Stomach (tissue), 19 donors: Measurements from ENCODE around the gene CLNS1A. TPM values are rescaled to one million over a fixed set of nuclear protein-coding genes. Genes with fewer than 3 reads are reported as not detected.

Experiments
- DNase-seq, 2 donors: peaks; one replicate each; pipeline versions ENCODE4 v3.0.0 to v3.0.0-alpha.2; 2013 to 2019
- H3K27ac ChIP-seq, 5 donors: fragments of 200-600 bp in 4 of 5; sonication (generic) in 4 of 5; one replicate each; pipeline ENCODE4 v1.5.1; 2013 to 2019; ENCODE audit warnings: mild to moderate bottlenecking in 1 of 5, moderate library complexity in 1 of 5
- H3K27me3 ChIP-seq, 3 donors: fragments of 200-600 bp; sonication (generic); one replicate each; pipeline ENCODE4 v1.5.1; 2017 to 2019; ENCODE audit warnings: mixed run types in 1 of 3
- H3K36me3 ChIP-seq, 4 donors: fragments of 200-600 bp; sonication (generic); 1 replicate in 3 of 4; 2 replicates in 1 of 4; pipeline ENCODE4 v1.5.1; 2016 to 2019
- H3K4me1 ChIP-seq, 4 donors: fragments of 200-600 bp; sonication (generic); one replicate each; pipeline ENCODE4 v1.5.1; 2016 to 2019
- H3K4me3 ChIP-seq, 4 donors: fragments of 200-600 bp; sonication (generic) in 3 of 4; one replicate each; pipeline ENCODE4 v1.5.1; 2016 to 2019; ENCODE audit warnings: mild to moderate bottlenecking in 1 of 4
- H3K9me3 ChIP-seq, 4 donors: fragments of 200-600 bp; sonication (generic); one replicate each; pipeline ENCODE4 v1.5.1; 2016 to 2019
- EP300 ChIP-seq: sonication (generic); formaldehyde crosslinking; IDR thresholded peaks from one replicate; pipeline ENCODE4 v1.6.1; 2017; ENCODE audit warnings: antibody characterized with exemption
- POLR2A ChIP-seq, 4 donors: fragments of 450-650 bp; IDR thresholded peaks; one replicate each; pipeline ENCODE4 v1.6.1; 2016; ENCODE audit warnings: antibody characterized with exemption in 4 of 4, control low read depth in 2 of 4, mild to moderate bottlenecking in 1 of 4, moderate library complexity in 1 of 4
- POLR2AphosphoS5 ChIP-seq, 3 donors: sonication (generic); formaldehyde crosslinking; IDR thresholded peaks; one replicate each; pipeline ENCODE4 v1.6.1; 2016; ENCODE audit warnings: antibody characterized with exemption in 3 of 3
- WGBS, 5 donors: extraction: QIAGEN DNeasy Blood & Tissue Kit in 3 of 5; methylation state at CpG; one replicate each; pipeline versions ENCODE4 v1.1.5 to v1.1.7; 2013 to 2018; 5-methylcytosine and 5-hydroxymethylcytosine counted together
- intact Hi-C: fragments of 100-400 bp; cut with DNase I; formaldehyde crosslinking; loops from one replicate; pipeline ENCODE4 v1.15.1; 2023; ENCODE audit warnings: low total_unique reads
- long read RNA-seq, 10 donors: transcript quantifications; one replicate each; lab custom pipeline, GENCODE V29; 2026
- polyA plus RNA-seq, 3 donors: library from polyadenylated mRNA; stranded (reverse); fragments of 200-250 nt; gene quantifications; one replicate each; pipeline ENCODE4 v1.2.3, GENCODE V29; 2013
- total RNA-seq, 5 donors: library from RNA; depleted of rRNA; stranded (reverse); fragments of >200 nt; gene quantifications; one replicate each; pipeline versions ENCODE4 v1.1.0 to v1.2.3, GENCODE V29; 2014 to 2016
- TF ChIP-seq, protein P1 (sequence below), 7 experiments: fragments of 450-650 bp in 4 of 7; fragments of 200-600 bp in 3 of 7; sonication (generic) in 3 of 7; IDR thresholded peaks; one replicate each; pipeline ENCODE4 v1.5.1; 2016 to 2019; ENCODE audit warnings: antibody characterized with exemption in 7 of 7, control low read depth in 2 of 7, mild to moderate bottlenecking in 1 of 7
- donor health status: healthy with polysubstance abuse.
- donor health status: Bipolar disorder and iron deficiency.
- donor health status: healthy.

Gene CLNS1A
- total RNA-seq (10 to 100 TPM; 37.8 to 98.6 (median 81.1) TPM), polyA plus RNA-seq (10 to 100 TPM; 78.4 to 92.9 (median 80.9) TPM)
- long read RNA-seq, donor 1, transcript CLNS1A-204 (7 exons, 2,993 nt), result major isoform, 8 of 22 reads
- long read RNA-seq, donor 1, partial matches to known transcripts, result 14 of 22 reads
- long read RNA-seq, donor 1, other reads (novel, unspliced or antisense), result 0 of 22 reads
- long read RNA-seq, donor 2, transcript CLNS1A-204 (7 exons, 2,993 nt), result major isoform, 24 of 42 reads
- long read RNA-seq, donor 2, partial matches to known transcripts, result 17 of 42 reads
- long read RNA-seq, donor 2, other reads (novel, unspliced or antisense), result 0 of 42 reads
- long read RNA-seq, donor 3, transcript CLNS1A-204 (7 exons, 2,993 nt), result major isoform, 18 of 33 reads
- long read RNA-seq, donor 3, partial matches to known transcripts, result 15 of 33 reads
- long read RNA-seq, donor 3, other reads (novel, unspliced or antisense), result 0 of 33 reads
- long read RNA-seq, donor 4, partial matches to known transcripts, result 0 of 3 reads
- long read RNA-seq, donor 4, other reads (novel, unspliced or antisense), result 0 of 3 reads
- long read RNA-seq, donor 5, transcript CLNS1A-204 (7 exons, 2,993 nt), result major isoform, 17 of 36 reads
- long read RNA-seq, donor 5, partial matches to known transcripts, result 17 of 36 reads
- long read RNA-seq, donor 5, other reads (novel, unspliced or antisense), result 0 of 36 reads
- long read RNA-seq, donor 6, transcript CLNS1A-204 (7 exons, 2,993 nt), result major isoform, 53 of 93 reads
- long read RNA-seq, donor 6, partial matches to known transcripts, result 24 of 93 reads
- long read RNA-seq, donor 6, other reads (novel, unspliced or antisense), result 12 of 93 reads
- long read RNA-seq, donor 7, transcript CLNS1A-204 (7 exons, 2,993 nt), result major isoform, 24 of 53 reads
- long read RNA-seq, donor 7, partial matches to known transcripts, result 26 of 53 reads
- long read RNA-seq, donor 7, other reads (novel, unspliced or antisense), result 0 of 53 reads
- long read RNA-seq, donor 8, transcript CLNS1A-204 (7 exons, 2,993 nt), result major isoform, 35 of 54 reads
- long read RNA-seq, donor 8, partial matches to known transcripts, result 14 of 54 reads
- long read RNA-seq, donor 8, other reads (novel, unspliced or antisense), result 0 of 54 reads
- long read RNA-seq, donor 9, transcript CLNS1A-204 (7 exons, 2,993 nt), result major isoform, 14 of 48 reads
- long read RNA-seq, donor 9, partial matches to known transcripts, result 34 of 48 reads
- long read RNA-seq, donor 9, other reads (novel, unspliced or antisense), result 0 of 48 reads
- long read RNA-seq, donor 10, transcript CLNS1A-204 (7 exons, 2,993 nt), result major isoform, 5 of 12 reads
- long read RNA-seq, donor 10, partial matches to known transcripts, result 7 of 12 reads
- long read RNA-seq, donor 10, other reads (novel, unspliced or antisense), result 0 of 12 reads

DNA sequence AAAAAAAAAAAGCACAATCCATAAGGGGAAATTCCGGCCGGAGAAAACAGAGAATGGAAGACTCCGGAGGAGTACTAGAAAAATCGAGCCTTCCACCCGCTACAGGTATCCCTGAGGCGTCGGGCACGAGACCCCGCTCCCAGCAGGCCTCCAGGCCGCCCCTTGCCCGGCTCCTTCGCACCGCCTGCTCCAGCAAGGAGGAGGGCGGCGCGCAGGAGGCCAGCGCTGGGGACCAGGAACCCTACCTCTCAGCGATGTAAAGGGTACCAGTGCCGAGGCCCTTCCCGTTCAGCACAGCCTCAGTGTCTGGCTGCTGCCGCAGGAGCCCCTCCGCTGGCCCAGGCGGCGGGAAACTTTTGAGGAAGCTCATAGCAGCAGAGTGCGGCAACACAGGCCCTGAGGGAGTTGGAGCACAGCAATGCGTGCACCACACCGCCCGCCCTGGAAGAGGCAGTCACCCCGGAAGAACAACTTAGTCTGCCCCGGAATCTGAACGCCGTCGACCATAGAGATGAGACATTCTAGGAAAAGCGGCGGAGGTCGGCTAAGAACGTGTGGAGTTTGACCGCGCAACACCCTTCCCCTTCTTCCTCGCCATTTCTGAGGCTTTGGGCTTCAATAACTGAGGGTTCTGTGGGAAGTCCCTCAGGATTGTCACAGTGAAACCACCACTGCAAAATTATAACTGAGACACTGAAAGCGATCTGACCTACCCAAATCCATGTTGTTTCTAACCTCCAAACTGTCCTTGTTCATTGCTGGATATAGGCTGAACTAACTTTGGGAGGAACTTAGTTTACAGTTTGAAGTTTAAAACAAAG is at the start of gene CLNS1A:
Gene CLNS1A (minus strand): TSS at position 450 of the 821 bp plus-strand sequence. CDS start 80 bp downstream, at position 370.
- intact Hi-C loops, result no loop called here
- H3K4me3 ChIP-seq, result peak within 1 kb of the TSS; percentile 80 to 97 (median 86)
- DNase-seq, result peak; percentile 86 to 96
- peak within 1 kb of the TSS; percentile 72 to 85 (median 82) for H3K27ac ChIP-seq
- WGBS, 5 donors, result 0 to 1% (median 1%) methylated on average over 34 to 41 of the region's 41 CpGs
- H3K4me1 ChIP-seq, result peaks cover 15 to 47% (median 33%) of the 10 kb centered on the region in 4 donors
- no peaks in the 10 kb centered on the region for H3K9me3 ChIP-seq
- TF ChIP-seq POLR2A (IDR thresholded peaks at IDR 0.05), result peak in 1 of 4 donors; percentile 12
- TF ChIP-seq, protein P1, sequence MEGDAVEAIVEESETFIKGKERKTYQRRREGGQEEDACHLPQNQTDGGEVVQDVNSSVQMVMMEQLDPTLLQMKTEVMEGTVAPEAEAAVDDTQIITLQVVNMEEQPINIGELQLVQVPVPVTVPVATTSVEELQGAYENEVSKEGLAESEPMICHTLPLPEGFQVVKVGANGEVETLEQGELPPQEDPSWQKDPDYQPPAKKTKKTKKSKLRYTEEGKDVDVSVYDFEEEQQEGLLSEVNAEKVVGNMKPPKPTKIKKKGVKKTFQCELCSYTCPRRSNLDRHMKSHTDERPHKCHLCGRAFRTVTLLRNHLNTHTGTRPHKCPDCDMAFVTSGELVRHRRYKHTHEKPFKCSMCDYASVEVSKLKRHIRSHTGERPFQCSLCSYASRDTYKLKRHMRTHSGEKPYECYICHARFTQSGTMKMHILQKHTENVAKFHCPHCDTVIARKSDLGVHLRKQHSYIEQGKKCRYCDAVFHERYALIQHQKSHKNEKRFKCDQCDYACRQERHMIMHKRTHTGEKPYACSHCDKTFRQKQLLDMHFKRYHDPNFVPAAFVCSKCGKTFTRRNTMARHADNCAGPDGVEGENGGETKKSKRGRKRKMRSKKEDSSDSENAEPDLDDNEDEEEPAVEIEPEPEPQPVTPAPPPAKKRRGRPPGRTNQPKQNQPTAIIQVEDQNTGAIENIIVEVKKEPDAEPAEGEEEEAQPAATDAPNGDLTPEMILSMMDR (IDR thresholded peaks at IDR 0.05), result peak in 1 of 7 experiments; percentile 21
- no peak for TF ChIP-seq EP300
- peak; percentile 59 to 92 (median 79) for TF ChIP-seq POLR2AphosphoS5 (IDR thresholded peaks at IDR 0.05)
- H3K27me3 ChIP-seq, result no peaks in the 10 kb centered on the region
- no peaks in the 10 kb centered on the region for H3K36me3 ChIP-seq

DNA sequence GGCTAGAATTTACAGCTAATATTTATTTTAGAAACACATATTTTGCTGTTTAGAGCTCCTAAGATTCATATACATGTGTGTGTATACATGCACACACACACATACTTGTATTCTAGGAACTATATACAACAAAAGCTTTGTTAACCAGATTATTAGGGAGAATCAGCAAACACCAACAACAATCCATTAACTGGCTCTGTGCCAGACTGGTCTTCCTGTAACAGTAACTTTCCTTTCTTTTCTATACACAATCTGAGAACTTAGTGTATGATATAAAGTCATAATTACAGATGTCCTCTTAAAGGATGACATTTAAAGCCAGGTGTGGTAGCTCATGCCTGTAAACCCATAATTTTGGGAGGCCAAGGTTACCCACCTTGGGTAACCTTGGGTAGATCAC is 49.5 kb upstream of the CLNS1A start:
- Histone ChIP-seq H3K9me3 (no peaks in the 10 kb centered on the region), H3K27ac (no peak overlapping the region), H3K27me3 (no peaks in the 10 kb centered on the region), H3K36me3 (peaks cover 15 to 96% (median 89%) of the 10 kb centered on the region in 4 donors), H3K4me3 (no peak overlapping the region), H3K4me1 (no peaks in the 10 kb centered on the region)
- intact Hi-C loops, result no loop called here
- DNase-seq, result no peak
- TF ChIP-seq, protein P1 (IDR thresholded peaks at IDR 0.05), result no peak
- TF ChIP-seq EP300 (no peak), POLR2A (IDR thresholded peaks at IDR 0.05) (no peak), POLR2AphosphoS5 (IDR thresholded peaks at IDR 0.05) (no peak)

GRCh38 chr11:77677138-77677537 is 39.5 kb upstream of the CLNS1A start:
- 90 to 96% (median 93%) methylated on average over 3 of the region's 3 CpGs for WGBS, 5 donors

More at GRCh38 chr11:77677138-77677537, 39.5 kb upstream of the CLNS1A start:
- Histone ChIP-seq H3K27me3 (no peaks in the 10 kb centered on the region), H3K36me3 (peaks cover 31 to 99% (median 99%) of the 10 kb centered on the region in 4 donors), H3K4me3 (no peak overlapping the region), H3K9me3 (no peaks in the 10 kb centered on the region), H3K4me1 (no peaks in the 10 kb centered on the region), H3K27ac (no peak overlapping the region)
- intact Hi-C loops, result no loop called here
- no peak for DNase-seq
- TF ChIP-seq POLR2A (IDR thresholded peaks at IDR 0.05) (no peak), POLR2AphosphoS5 (IDR thresholded peaks at IDR 0.05) (no peak), EP300 (no peak)
- TF ChIP-seq, protein P1 (IDR thresholded peaks at IDR 0.05), result no peak
